Panc1 (cell line): ENCODE measurements around the gene UBL5.
A peak's percentile ranks its signal among the peaks of the same experiment; 100 is the strongest.

Experiments used
- POLR2AphosphoS5 ChIP-seq: IDR thresholded peaks from 2 replicates; pipeline ENCODE4 v1.6.1; 2012; ENCODE audit warnings: mild to moderate bottlenecking, low read depth, low read length, moderate library complexity
- SIN3A ChIP-seq: IDR thresholded peaks from 2 replicates; pipeline ENCODE4 v1.6.1; 2012; ENCODE audit warnings: low read depth, mild to moderate bottlenecking, low read length, moderate library complexity, borderline replicate concordance; ENCODE audit not compliant: insufficient read depth
- TF ChIP-seq, protein P1 (sequence below): fragments of 450-650 bp; IDR thresholded peaks from 2 replicates; pipeline ENCODE4 v1.5.1; 2017; ENCODE audit warnings: mild to moderate bottlenecking
- TF ChIP-seq, protein P2 (sequence below), 2 experiments: IDR thresholded peaks; 2 replicates each; pipeline ENCODE4 v1.6.1; 2011 to 2012; ENCODE audit warnings: low read depth in 2 of 2, control low read depth in 1 of 2, low read length in 1 of 2, mild to moderate bottlenecking in 1 of 2, moderate library complexity in 1 of 2; ENCODE audit not compliant: insufficient read depth in 1 of 2

DNA sequence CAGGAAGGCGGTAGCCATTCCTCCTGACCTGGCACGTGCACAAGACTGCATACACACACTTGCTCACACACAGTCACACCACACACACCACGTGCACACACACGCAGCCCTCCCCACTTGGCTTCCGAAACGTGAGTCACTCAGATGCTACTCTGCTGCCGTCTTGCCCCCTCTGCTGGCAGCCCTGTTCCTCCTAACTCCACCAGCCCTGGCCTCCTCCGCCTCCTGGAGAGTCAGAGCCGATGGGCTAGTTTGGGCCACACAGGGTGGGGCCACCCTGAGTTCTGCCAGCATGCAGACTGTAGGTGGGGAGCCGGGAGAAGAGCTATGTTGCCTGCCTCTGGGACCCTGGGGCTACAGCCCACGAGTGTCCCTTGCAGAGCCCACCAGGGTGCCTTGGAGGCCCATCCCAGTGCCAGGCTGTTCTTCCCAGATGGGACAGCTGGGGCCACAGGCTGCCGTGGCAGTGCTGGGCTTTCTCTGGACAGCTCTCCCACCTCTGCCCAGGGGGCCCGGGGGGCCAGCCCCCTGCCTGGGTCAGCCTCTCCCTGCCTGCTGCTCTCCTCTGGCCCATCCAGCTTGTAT lies 19.5 kb downstream of the UBL5 start:
- TF ChIP-seq, protein P1, sequence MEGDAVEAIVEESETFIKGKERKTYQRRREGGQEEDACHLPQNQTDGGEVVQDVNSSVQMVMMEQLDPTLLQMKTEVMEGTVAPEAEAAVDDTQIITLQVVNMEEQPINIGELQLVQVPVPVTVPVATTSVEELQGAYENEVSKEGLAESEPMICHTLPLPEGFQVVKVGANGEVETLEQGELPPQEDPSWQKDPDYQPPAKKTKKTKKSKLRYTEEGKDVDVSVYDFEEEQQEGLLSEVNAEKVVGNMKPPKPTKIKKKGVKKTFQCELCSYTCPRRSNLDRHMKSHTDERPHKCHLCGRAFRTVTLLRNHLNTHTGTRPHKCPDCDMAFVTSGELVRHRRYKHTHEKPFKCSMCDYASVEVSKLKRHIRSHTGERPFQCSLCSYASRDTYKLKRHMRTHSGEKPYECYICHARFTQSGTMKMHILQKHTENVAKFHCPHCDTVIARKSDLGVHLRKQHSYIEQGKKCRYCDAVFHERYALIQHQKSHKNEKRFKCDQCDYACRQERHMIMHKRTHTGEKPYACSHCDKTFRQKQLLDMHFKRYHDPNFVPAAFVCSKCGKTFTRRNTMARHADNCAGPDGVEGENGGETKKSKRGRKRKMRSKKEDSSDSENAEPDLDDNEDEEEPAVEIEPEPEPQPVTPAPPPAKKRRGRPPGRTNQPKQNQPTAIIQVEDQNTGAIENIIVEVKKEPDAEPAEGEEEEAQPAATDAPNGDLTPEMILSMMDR, result peak; percentile 75
- TF ChIP-seq SIN3A (no peak), POLR2AphosphoS5 (no peak)
- TF ChIP-seq, protein P2, sequence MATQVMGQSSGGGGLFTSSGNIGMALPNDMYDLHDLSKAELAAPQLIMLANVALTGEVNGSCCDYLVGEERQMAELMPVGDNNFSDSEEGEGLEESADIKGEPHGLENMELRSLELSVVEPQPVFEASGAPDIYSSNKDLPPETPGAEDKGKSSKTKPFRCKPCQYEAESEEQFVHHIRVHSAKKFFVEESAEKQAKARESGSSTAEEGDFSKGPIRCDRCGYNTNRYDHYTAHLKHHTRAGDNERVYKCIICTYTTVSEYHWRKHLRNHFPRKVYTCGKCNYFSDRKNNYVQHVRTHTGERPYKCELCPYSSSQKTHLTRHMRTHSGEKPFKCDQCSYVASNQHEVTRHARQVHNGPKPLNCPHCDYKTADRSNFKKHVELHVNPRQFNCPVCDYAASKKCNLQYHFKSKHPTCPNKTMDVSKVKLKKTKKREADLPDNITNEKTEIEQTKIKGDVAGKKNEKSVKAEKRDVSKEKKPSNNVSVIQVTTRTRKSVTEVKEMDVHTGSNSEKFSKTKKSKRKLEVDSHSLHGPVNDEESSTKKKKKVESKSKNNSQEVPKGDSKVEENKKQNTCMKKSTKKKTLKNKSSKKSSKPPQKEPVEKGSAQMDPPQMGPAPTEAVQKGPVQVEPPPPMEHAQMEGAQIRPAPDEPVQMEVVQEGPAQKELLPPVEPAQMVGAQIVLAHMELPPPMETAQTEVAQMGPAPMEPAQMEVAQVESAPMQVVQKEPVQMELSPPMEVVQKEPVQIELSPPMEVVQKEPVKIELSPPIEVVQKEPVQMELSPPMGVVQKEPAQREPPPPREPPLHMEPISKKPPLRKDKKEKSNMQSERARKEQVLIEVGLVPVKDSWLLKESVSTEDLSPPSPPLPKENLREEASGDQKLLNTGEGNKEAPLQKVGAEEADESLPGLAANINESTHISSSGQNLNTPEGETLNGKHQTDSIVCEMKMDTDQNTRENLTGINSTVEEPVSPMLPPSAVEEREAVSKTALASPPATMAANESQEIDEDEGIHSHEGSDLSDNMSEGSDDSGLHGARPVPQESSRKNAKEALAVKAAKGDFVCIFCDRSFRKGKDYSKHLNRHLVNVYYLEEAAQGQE (IDR thresholded peaks at IDR 0.05; ENCODE audit: insufficient read depth in 1 of 2, low read depth in 2 of 2, low read length in 1 of 2), result no peak
